Islet precursor cell (in vitro differentiated cells): ENCODE data around the gene CBX6.
A peak's percentile ranks its signal among the peaks of the same experiment; 100 is the strongest.

Source experiments
- DNase-seq: peaks from one replicate; pipeline ENCODE4 v3.0.0-alpha.2; 2018

CBX6 gene

GRCh38 chr22:38873469-38874411 is 1.7 kb upstream of the CBX6 start:
- DNase-seq = peak; percentile 47

DNA sequence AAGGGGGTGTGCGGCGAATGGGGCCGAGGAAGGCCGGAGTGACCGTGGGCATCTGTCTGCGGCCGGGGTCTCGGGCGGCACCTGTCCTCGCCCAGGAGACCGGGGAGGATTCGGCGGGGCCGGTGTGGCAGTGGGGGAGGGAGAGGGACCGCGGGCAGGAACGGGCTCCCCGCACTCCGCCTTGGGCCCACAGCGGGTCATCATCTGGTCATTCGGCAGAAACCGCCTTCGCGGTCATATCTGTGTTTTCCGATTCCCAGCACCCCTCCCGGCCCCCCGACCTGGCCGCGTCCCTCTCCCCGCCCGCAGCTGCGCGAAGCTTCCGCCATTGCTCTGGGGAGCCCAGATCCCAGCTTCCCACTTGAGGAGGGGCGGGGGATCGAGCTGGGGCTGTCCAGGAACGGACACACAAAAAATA is 824 bp upstream of the CBX6 start:
- peak; percentile 58 for DNase-seq

GRCh38 chr22:38871360-38872171 is 450 bp downstream of the CBX6 start:
- DNase-seq = peak; percentile 66

DNA sequence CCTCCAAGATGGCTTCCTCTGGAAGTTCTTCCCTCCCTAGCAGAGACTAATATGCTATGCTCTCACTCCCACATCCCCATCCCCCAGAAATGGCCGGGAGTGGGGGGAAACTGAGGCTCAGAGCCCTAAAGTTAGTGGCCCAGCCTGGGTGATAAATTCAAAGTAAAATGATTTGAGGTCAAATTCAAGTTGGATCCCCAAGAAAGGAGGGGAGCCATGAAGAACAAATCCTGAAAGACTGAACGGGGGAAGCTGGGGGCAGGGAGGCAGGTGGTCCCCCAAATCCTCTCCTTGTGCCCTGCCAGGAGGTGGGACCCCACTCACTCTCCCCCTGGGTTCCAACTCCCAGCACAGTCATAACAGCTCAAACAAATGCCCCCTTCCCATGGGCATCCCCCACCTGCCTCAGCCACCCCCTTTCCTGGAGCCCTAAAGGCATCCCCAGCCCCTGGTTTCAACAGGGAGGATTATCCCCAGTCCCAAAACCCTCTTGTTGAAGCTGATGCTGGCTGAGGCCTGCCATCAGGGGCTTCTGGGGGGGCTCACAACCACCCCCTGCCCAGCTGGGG is 1.1 kb downstream of the CBX6 start:
- DNase-seq = peak; percentile 35

GRCh38 chr22:38870312-38870741 is 1.7 kb downstream of the CBX6 start:
- peak; percentile 90 for DNase-seq

DNA sequence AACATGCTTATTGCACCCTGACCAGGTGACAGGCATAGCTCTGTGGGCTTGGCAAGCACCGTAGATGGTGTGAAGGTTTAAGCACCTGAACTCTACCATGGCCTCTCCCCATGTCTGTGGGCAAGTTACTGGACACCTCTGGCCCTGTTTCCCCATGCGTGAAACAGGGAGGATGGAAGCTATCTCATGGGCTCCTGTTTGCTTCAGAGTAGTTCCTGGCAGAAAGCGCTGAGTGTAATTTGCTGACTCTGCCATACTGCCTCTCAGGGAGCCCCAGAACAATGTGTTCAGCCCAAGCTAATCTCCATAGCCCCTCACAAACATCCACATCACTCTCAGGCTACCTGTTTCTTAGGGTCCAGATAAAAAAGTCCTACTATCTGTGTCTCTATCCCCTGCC is 2.4 kb downstream of the CBX6 start:
- no peak for DNase-seq

GRCh38 chr22:38868886-38869381 is 3.1 kb downstream of the CBX6 start:
- DNase-seq = peak; percentile 88

- no peak for DNase-seq
Measured at GRCh38 chr22:38868286-38868721, 3.7 kb downstream of the CBX6 start.

DNA sequence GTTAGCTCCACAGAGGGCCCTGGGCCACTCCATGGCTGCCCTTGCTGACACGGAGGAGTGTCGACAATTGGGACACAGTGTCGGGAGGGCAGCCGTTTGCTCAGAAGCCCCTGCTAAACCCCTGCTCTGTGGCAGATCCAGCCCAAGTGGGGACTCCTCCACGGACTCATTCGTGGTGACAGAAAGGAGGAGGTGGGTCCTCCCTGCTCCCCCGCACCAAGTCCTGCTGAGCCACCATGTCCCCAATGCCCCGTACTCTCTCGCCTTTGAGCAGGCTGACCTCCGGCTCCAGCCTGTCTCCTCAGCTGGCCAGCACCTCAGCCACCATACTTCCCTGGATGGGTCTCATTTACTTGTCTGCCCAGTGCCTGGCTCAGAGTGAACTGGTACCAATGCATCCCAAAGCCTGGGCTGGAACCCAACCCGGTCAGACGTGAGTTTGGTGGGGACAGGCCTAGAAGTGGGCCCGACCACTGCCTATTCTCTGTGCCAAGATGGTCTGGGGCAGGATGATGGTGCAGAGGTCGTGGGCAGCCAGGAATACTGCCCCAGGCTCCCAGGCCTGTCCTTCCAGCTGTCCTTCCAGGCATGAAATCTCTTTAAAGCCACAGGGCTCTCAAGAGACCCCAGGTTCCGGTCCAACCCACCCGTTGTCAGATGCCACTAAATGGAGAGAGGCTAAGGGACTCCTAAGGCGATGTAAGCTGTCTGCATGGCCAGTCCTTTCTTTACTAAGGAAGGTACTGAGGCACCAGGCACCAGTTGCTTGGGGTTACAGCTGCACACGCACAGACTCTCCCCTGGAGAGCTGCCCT is 4.3 kb downstream of the CBX6 start:
- DNase-seq = peak; percentile 50

GRCh38 chr22:38867124-38867455 is 4.9 kb downstream of the CBX6 start:
- DNase-seq = no peak

GRCh38 chr22:38866399-38867123 is 5.5 kb downstream of the CBX6 start:
- peak; percentile 90 for DNase-seq

GRCh38 chr22:38866024-38866398 is 6.0 kb downstream of the CBX6 start:
- no peak for DNase-seq

DNA sequence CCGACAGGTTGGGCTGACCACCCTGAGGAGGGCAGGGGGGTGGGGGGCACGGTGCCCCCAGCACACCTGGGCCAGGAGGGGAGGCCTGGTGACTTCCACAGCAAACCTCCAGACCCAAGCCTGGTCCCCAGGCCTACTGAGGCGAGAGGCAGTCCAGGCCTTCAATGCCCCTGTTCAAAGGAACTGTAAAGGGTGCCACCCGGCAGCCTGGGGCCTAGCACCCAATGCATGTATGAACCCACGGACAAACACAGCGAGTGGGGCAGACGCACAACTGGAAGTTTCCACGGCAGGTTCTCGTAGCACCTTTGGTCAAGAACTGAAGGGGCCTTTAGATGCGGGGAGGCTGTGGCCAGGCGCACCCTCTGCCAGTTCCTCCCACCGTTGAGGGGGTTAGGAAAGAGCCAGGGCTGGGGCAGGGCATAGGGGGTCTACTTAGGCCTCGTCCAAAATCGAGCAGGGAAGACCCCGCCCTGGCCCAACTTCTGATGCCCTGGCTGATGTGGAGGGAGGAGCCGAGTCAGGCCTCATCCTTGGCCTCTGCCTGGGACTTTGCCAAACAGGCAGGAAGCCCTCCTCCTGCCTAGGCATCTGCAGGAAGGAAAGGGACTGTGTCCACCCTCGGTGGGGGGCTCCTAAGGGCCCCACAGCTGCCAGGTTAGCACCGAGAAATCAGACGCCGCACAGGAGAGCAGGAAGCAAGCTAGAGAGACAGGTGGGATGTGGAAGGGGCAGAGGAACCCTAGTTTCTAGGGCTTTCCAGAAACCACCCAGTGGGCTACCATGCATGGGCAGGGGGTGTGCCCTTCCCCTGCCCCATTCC is 6.6 kb downstream of the CBX6 start:
- DNase-seq = peak; percentile 37

- DNase-seq = peak; percentile 54
Measured at GRCh38 chr22:38864361-38865191, 7.4 kb downstream of the CBX6 start.

GRCh38 chr22:38863531-38864131 is 8.4 kb downstream of the CBX6 start:
- peak; percentile 34 for DNase-seq

DNA sequence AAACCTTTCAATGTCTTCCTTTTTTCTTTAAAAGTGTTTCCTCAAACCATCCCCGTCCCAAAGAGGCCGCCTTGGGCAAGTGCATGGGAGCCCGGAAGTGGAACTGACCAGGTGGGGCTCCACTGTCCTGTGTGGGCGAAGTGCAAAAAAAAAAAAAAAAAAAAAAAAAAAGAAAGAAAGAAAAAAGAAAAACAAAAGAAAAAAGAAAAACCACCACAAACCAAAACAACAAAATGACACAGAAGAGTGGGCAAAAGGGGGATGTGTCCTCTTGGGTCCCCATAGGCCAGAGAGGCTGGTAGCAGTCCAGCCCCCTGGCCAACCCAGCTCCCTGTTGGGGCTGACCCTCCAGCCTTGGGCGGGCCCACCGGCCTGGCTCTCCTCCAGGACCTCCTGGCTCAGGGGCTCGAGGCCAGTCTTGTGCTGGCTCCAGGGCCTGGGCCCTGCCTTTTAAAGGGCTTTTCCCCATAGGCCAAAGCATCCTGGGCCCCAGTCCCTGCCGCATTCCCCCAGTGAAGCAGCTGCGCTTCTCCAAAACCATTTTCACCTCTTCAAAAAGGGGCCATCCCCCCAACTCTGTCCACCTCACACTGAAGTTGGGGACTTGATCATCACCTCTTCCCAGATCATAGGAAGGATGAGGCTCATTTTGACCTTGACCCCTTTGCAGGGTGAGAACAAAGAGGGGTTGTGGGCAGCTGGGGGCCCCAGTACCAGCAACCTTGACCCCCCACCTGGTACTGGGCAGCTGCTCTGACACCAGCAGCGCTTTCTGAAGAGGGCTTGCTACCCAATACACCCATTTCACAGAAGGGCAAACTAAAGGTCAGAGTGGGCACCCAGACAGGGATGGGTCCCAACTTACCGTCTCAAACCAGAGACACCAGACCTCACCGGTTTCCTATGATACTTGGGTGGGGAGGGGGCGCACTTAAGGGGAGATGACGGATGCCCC is 9.4 kb downstream of the CBX6 start:
- peak; percentile 52 for DNase-seq

GRCh38 chr22:38861927-38862326 is 10.1 kb downstream of the CBX6 start:
- DNase-seq = no peak
